ENCODE data around the gene POU2F2.

POU2F2 gene

GRCh38 chr19:42099336-42099925, 32.8 kb downstream of the POU2F2 start:
- no peak for DNase-seq

- DNase-seq, result no peak
These were observed 33.5 kb downstream of the POU2F2 start for GRCh38 chr19:42098781-42099180.

DNA sequence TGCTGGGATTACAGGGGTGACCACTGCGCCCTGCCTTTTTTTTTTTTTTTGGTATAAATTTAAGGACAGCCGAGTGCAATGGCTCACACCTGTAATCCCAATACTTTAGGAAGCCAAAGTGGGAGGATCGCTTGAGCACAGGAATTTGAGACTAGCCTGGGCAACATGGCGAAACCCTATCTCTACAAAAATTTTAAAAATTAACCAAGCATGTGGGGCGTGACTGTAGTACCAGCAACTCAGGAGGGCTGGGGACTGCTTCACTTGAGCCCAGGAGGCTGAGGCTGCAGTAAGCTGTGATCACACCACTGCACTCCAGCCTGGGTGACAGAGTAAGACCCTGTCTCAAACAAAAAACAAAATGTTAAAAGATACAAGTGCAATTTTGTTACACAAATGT, 34.8 kb downstream of the POU2F2 start:
- DNase-seq, result no peak

DNA sequence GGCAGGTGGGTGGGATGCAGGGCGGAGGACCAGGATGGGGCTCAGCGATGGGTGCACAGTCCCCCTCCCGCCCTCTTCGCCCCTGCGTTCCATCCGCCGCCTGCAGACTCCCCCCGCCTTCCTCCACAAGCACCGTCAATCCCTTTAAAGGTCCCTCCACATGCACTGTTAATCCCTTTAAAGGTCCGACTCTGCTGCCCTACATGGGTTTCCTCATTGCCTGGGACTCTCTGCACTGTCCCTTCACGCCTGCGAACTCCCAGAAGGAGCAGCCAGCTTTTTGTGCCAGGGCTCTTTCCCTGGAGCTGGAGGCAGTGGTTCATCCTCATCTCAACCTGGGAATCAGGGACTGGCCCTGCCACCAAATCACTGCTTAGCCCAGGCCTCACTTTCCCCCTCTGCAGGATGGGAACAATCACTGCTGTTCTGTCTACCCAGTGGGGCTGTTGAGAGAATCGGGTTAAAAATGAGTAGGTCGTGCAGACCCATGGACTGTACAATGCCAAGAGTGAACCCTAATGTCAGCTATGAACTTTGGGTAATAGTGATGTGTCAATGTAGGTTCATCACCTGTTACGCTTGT, 35.9 kb downstream of the POU2F2 start:
- no peak for DNase-seq

DNA sequence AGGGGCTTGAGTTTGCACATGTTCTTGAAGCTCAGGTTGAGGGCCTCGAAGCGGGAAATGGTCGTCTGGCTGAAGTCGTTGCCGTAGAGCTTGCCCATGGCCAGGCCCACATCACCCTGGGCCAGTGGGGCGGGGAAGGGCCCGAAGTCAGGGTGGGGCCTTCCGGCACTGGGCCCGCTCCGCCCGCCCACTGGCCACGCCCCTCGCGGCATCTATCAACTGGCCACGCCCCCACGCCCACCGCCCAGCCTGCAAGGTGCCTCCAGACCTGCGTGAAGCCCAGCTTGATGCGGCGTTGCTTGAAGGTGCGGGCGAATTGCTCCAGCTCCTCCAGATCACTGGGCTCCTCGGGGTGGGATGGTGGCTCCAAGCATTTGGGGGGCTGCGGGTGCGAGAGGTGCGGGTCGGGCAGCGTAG, 36.4 kb downstream of the POU2F2 start:
- no peak for DNase-seq

DNA sequence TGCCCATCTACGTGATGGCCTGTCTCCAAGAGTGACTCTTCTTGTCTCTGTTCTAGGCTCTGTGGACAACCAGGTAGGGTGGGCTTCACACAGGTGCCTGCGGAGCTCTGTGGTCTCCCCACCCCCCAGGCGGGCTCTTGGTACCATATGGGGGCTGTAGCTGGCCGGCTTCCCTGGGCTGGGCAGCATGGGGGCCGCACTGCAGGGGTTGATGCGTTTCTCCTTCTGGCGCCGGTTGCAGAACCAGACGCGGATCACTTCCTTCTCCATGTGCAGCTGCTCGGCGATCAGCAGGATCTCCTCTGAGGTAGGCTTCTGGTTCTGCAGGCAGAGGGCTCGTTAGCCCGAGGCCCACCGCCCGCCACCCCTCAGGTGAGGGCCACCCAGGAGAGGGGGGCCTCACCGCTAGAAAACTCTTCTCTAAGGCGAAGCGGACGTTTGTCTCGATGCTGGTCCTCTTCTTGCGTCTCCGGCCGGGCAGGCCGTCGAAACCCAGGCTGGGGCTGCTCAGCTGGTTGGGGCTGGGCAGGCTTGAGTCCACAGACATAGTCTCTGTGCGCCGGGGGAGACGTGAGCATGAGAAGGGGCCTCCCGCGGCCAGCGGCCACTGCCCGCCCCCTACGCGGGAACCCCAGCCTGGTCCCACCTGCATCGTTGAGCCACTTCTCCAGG, 37.0 kb downstream of the POU2F2 start:
- no peak for DNase-seq

DNA sequence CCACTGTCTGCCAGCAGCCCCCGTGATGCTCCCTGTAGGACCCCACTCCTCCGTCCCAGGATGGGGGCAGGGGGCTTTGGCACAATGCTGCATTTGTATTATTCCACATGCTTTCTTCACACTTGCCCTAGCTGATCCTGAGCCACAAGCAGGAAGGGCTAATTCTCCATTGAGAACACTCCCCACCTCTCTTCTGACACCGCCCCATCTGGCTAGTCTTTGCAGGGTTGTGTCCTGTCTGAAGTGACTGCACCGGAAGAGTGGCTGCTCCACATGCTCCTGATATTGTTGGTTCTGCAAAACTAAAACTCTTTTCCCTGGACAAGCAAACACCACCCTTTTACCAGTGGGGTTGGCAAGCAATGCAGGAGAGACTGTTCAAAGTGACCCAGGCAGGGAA, 38.3 kb downstream of the POU2F2 start:
- no peak for DNase-seq

DNA sequence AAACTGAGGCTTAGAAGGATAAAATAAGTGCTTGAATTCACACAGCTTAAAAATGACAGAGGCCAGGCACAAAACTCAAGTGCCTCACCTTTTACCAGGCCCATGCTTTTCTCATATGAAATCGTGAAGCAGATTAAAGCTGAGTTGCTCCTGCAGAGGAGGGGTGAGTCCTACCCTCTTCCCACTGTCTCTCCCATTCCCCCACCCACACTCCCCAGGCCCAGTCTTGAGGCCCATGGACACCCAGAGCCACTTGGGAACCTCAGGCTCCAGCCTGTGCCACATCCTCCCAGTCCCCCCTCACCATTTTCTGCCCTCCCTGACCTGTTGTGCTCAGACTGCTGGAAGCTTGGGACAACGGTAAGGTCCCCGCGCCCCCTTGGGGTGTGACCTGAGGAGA, 38.7 kb downstream of the POU2F2 start:
- no peak for DNase-seq

- peak; percentile 33 for DNase-seq
These were observed 39.9 kb downstream of the POU2F2 start for GRCh38 chr19:42092350-42092749.

- DNase-seq, result no peak
These were observed 40.5 kb downstream of the POU2F2 start for GRCh38 chr19:42091742-42092141.

DNA sequence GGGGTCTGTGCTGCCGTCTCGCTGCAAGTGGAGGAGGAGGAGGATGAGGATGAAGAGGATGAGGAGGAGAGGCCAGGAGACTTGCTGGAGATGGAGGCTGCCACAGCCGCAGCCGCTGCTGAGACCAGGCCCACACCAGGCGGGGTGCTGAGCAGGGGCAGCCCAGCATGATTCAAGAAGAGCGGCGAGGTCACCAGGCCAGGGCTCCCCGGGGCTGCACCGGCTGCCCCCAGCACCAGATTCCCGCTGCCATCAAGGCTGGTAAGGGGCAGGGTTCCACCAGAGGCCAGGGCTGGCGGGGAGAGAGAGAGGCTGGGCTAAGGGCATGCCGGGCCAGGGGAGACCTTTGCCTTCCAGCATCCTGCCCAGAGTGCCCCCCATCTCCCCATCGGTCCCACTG, 40.9 kb downstream of the POU2F2 start:
- DNase-seq, result no peak

GRCh38 chr19:42090672-42091071, 41.6 kb downstream of the POU2F2 start:
- no peak for DNase-seq

DNA sequence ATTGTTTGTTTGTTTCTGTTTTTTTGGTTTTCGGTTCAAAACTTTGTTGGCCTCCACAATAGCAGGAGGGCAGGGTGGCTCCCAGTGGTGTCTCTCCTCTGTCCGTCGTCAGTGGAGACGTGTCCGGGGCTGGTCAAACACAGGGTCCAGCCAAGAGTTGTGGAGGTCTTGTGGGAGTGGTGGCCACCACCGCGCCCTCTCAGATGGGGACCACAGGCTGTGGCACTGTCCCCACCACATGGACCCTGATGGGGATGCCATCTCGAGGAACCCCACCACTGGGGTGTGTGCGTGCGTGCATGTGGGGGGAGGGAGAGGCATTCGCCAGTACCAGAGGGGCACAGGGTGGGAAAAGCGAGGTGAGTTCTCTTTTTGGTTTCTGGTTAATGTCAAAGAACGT, 42.5 kb downstream of the POU2F2 start:
- DNase-seq, result no peak

DNA sequence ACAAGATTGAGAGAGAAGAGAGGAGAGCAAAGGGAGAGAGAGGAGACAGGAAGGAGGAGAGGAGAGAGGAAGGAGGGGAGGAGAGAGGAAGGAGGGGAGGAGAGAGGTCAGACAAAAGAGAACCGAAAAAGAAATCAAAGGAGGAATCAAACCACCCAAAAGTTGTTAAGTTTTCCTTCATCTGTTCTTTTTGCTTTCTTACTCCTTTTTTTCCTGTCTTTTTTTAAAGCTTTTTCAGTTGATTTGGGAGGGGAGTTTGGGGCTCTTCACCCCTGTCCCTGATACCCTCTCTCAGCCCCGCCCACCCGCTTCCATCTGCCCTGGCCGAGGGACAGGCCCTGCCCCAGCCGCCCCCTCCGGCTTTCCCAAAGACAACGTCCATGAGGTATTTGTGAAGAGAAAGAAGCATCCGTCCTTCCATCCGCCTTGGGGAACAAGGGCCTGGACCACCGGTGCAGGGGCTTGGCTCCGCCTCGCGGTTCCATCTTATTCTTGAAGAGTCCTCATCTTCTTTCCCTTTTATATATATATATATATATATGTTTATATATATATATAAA, 43.0 kb downstream of the POU2F2 start:
- no peak for DNase-seq

- DNase-seq, result no peak
These were observed 43.6 kb downstream of the POU2F2 start for GRCh38 chr19:42088471-42089190.

DNA sequence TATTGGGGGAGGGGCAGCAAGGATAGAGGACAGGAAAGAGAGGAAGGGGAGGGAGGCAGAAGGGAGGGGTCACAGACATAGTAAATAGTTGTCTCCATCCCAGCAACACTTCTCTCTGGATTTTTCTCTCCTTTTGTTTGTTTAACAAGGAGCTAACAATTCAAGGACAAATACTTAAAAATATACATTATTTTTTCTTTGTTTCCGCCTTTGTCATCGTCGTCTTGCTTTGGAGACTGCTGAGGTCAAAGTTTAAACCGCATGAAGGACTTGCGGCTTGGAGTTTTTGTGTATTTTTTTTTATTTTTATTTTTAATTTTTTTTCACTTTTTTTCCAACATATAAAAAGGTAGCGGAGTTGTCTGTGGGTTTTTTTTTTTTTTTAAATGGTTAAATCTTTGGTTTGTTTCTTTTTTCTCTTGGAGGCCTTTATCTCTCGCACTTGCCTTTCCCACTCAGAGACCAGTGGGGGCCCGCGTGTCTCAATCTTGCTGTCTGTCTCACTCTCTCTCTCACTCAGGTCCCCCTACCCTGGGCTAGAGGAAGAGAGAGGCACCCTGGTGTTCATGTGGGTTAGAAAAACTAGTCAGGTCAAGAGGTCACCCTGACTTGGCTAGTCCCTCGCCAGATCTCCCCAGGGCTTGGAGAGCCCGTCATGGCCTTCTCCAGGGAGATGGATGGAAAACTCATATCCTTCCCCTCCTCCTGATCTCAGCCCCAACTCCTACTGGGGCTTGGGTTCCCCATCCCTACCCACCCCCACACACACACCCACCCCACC, 45.3 kb downstream of the POU2F2 start:
- no peak for DNase-seq

DNA sequence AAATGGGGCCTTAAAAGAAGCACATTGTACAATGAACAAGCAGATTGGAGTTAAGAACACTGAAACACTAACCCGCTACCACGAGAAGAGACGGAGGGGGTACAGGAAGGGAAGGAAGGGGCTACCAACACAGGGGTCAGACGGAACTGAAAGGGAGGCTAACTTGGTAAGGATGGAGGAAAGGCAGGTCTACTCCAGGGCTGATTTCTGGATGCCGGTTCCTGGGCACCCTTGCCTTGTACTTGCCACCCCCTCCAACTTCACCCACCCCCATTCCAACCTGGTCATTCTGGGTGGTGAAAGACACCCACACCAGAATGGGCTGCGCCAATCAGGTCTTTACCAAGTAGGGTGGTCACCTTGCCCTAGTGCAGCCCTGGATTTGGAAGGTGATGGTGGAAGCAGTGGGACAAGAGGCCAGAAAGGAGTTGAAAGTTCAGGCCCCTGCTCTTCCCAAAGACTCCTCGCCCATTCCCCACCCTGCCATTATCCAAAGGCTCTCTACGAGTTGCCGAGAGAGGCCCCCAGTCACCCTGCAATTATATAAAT, 46.0 kb downstream of the POU2F2 start:
- no peak for DNase-seq

- no peak for DNase-seq
These were observed 48.7 kb downstream of the POU2F2 start for GRCh38 chr19:42083537-42083936.

- peak; percentile 25 for DNase-seq
These were observed 50.6 kb downstream of the POU2F2 start for GRCh38 chr19:42081584-42082203.

GRCh38 chr19:42080764-42081375, 51.4 kb downstream of the POU2F2 start:
- DNase-seq, result no peak
